GM12864 (cell line): ENCODE results near the gene CHST2.

Experiments used
- DNase-seq: peaks from one replicate; pipeline ENCODE4 v3.0.0-alpha.2; 2011; ENCODE audit warnings: low read depth
- H3K4me3 ChIP-seq: 2 replicates; pipeline ENCODE4 v1.5.1; 2011; ENCODE audit warnings: mild to moderate bottlenecking, low read depth, low read length, control low read depth
- CTCF ChIP-seq: IDR thresholded peaks from 2 replicates; pipeline ENCODE4 v1.5.1; 2011; ENCODE audit warnings: low read depth, mild to moderate bottlenecking, moderate library complexity, low read length, control low read depth, inconsistent platforms; ENCODE audit errors: missing control alignments

Gene CHST2

GRCh38 chr3:143167969-143168854 lies 48.6 kb downstream of the CHST2 start:
- no peak overlapping the region for H3K4me3 ChIP-seq
- no peak for DNase-seq

GRCh38 chr3:143168855-143169192 lies 49.3 kb downstream of the CHST2 start:
- TF ChIP-seq CTCF, result no peak
- no peak for DNase-seq
- no peak overlapping the region for H3K4me3 ChIP-seq

More at GRCh38 chr3:143167969-143168854, 48.6 kb downstream of the CHST2 start:
- no peak for TF ChIP-seq CTCF

GRCh38 chr3:143170074-143170473 lies 50.5 kb downstream of the CHST2 start:
- no peak for TF ChIP-seq CTCF
- no peak for DNase-seq
- no peak overlapping the region for H3K4me3 ChIP-seq

- no peak for TF ChIP-seq CTCF
- DNase-seq, result no peak
- H3K4me3 ChIP-seq, result no peak overlapping the region
Observed at GRCh38 chr3:143170676-143171075, 51.1 kb downstream of the CHST2 start.

GRCh38 chr3:143171141-143171980 lies 51.8 kb downstream of the CHST2 start:
- peak; percentile 72 for DNase-seq
- H3K4me3 ChIP-seq, result no peak overlapping the region
- TF ChIP-seq CTCF, result no peak

- no peak overlapping the region for H3K4me3 ChIP-seq
- no peak for TF ChIP-seq CTCF
- DNase-seq, result no peak
Observed at GRCh38 chr3:143172062-143172794, 52.7 kb downstream of the CHST2 start.
